Measurements from ENCODE around the gene CDADC1. TPM values are rescaled to one million over a fixed set of nuclear protein-coding genes. Genes with fewer than 3 reads are reported as not detected.

CDADC1 gene
- total RNA-seq, 1 donor from 2014 or later = 8.4 TPM

DNA sequence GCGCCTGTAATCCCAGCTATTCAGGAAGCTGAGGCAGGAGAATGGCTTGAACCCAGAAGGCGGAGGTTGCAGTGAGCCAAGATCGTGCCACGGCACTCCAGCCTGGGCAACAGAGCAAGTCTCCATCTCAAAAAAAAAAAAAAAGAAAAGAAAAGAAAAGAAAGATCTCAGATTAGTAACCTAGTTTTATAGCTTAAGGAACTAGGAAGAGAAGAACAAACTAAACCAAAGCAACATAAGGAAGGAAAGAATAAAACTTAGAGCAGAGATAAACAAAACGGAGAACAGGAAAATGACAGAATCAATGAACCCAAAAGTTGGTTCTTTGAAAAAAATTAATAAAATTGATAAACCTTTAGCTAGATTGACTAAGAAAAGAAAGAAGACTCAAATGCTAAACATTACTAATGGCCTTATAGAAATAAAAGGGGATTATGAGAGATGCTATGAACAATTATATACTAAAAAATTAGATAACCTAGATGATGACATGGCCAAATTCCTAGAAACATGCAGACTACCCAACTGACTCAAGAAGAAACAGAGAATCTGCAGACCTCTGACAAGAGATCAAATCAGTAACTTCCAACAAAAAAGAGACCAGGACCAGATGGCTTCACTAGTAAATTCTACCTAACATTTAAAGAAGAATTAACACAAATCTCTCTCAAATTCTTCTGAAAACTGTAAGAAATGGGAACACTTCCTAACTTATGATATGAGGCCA is 68.2 kb downstream of the CDADC1 start:
- H3K4me1 Mint-ChIP-seq (ENCODE audit: unreplicated experiment) = peaks cover 22% of the 10 kb centered on the region
- TF ChIP-seq CTCF (IDR thresholded peaks at IDR 0.05) = no peak
- H3K27me3 Mint-ChIP-seq (ENCODE audit: unreplicated experiment) = no peaks in the 10 kb centered on the region
- no peaks in the 10 kb centered on the region for H3K9me3 Mint-ChIP-seq (ENCODE audit: unreplicated experiment)
- no peak for DNase-seq (ENCODE audit: extremely low spot score, unreplicated experiment)
- peaks cover 4% of the 10 kb centered on the region for H3K36me3 Mint-ChIP-seq (ENCODE audit: unreplicated experiment)
- no peak overlapping the region for H3K27ac Mint-ChIP-seq (ENCODE audit: unreplicated experiment)
- H3K4me3 Mint-ChIP-seq (ENCODE audit: unreplicated experiment) = no peak overlapping the region

GRCh38 chr13:49319551-49319950 is 71.8 kb downstream of the CDADC1 start:
- Mint-ChIP-seq H3K27ac (ENCODE audit: unreplicated experiment) (no peak overlapping the region), H3K9me3 (ENCODE audit: unreplicated experiment) (no peaks in the 10 kb centered on the region), H3K4me3 (ENCODE audit: unreplicated experiment) (no peak overlapping the region), H3K36me3 (ENCODE audit: unreplicated experiment) (peaks cover 6% of the 10 kb centered on the region), H3K4me1 (ENCODE audit: unreplicated experiment) (peaks cover 10% of the 10 kb centered on the region), H3K27me3 (ENCODE audit: unreplicated experiment) (no peaks in the 10 kb centered on the region)
- no peak for TF ChIP-seq CTCF (IDR thresholded peaks at IDR 0.05)
- DNase-seq (ENCODE audit: extremely low spot score, unreplicated experiment) = no peak

GRCh38 chr13:49319951-49320350 is 72.2 kb downstream of the CDADC1 start:
- Mint-ChIP-seq H3K36me3 (ENCODE audit: unreplicated experiment) (peaks cover 6% of the 10 kb centered on the region), H3K4me1 (ENCODE audit: unreplicated experiment) (peaks cover 10% of the 10 kb centered on the region), H3K27ac (ENCODE audit: unreplicated experiment) (no peak overlapping the region), H3K9me3 (ENCODE audit: unreplicated experiment) (no peaks in the 10 kb centered on the region), H3K4me3 (ENCODE audit: unreplicated experiment) (no peak overlapping the region), H3K27me3 (ENCODE audit: unreplicated experiment) (no peaks in the 10 kb centered on the region)
- no peak for TF ChIP-seq CTCF (IDR thresholded peaks at IDR 0.05)
- no peak for DNase-seq (ENCODE audit: extremely low spot score, unreplicated experiment)

DNA sequence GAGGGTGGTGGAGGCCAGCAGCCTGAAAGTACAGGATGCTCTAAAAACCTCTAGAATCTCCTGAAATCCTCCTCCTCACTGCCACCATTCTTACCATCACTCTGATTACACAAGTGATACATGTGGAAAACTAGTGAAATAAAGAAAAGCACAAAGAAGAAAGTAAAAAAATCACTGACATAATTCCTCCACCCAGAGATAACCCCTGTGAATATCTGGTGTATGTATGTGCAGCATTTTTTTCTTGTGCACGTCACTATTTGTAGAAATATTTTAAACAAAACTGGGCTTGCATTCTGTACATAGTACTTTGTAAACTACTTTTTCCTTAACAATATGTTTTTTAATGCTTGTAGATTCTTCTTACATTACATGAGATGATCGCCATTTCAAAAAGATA is 73.2 kb downstream of the CDADC1 start:
- H3K27ac Mint-ChIP-seq (ENCODE audit: unreplicated experiment) = no peak overlapping the region
- H3K27me3 Mint-ChIP-seq (ENCODE audit: unreplicated experiment) = no peaks in the 10 kb centered on the region
- H3K4me1 Mint-ChIP-seq (ENCODE audit: unreplicated experiment) = peaks cover 7% of the 10 kb centered on the region
- H3K4me3 Mint-ChIP-seq (ENCODE audit: unreplicated experiment) = no peak overlapping the region
- no peaks in the 10 kb centered on the region for H3K9me3 Mint-ChIP-seq (ENCODE audit: unreplicated experiment)
- peaks cover 6% of the 10 kb centered on the region for H3K36me3 Mint-ChIP-seq (ENCODE audit: unreplicated experiment)
- TF ChIP-seq CTCF (IDR thresholded peaks at IDR 0.05) = no peak
- DNase-seq (ENCODE audit: extremely low spot score, unreplicated experiment) = no peak

- TF ChIP-seq CTCF (IDR thresholded peaks at IDR 0.05) = no peak
- no peak overlapping the region for H3K27ac Mint-ChIP-seq (ENCODE audit: unreplicated experiment)
- no peak for DNase-seq (ENCODE audit: extremely low spot score, unreplicated experiment)
- H3K4me1 Mint-ChIP-seq (ENCODE audit: unreplicated experiment) = peaks cover 4% of the 10 kb centered on the region
- H3K9me3 Mint-ChIP-seq (ENCODE audit: unreplicated experiment) = no peaks in the 10 kb centered on the region
- H3K36me3 Mint-ChIP-seq (ENCODE audit: unreplicated experiment) = peaks cover 5% of the 10 kb centered on the region
- H3K27me3 Mint-ChIP-seq (ENCODE audit: unreplicated experiment) = no peaks in the 10 kb centered on the region
- H3K4me3 Mint-ChIP-seq (ENCODE audit: unreplicated experiment) = no peak overlapping the region
Observed at GRCh38 chr13:49322702-49323101, 75.0 kb downstream of the CDADC1 start.
